Kidney (tissue), 14 donors: ENCODE data around the gene E2F2. TPM values are rescaled to one million over a fixed set of nuclear protein-coding genes. Genes with fewer than 3 reads are reported as not detected.

ENCODE experiments used
- DNase-seq, 5 donors: peaks; one replicate each; pipeline ENCODE4 v3.0.0-alpha.2; 2013 to 2020
- FAIRE-seq: peaks from 2 replicates; lab custom pipeline; 2012; peaks lifted over from hg19 to GRCh38; lab: Jason Lieb, UNC
- H3K27ac ChIP-seq, 2 donors: one replicate each; pipeline ENCODE4 v1.7.0; 2013; ENCODE audit warnings: low read depth in 2 of 2, low read length in 2 of 2, inconsistent platforms in 1 of 2
- H3K27me3 ChIP-seq: one replicate; pipeline ENCODE4 v1.7.1; 2013; ENCODE audit warnings: low read length, inconsistent platforms; ENCODE audit not compliant: control insufficient read depth, insufficient read depth
- H3K36me3 ChIP-seq, 3 donors: one replicate each; pipeline versions ENCODE4 v1.7.0 to v1.7.1; 2013; ENCODE audit warnings: low read length in 3 of 3, control low read depth in 1 of 3, inconsistent platforms in 1 of 3; ENCODE audit not compliant: insufficient read depth in 3 of 3, control insufficient read depth in 2 of 3
- H3K4me1 ChIP-seq, 3 donors: one replicate each; pipeline versions ENCODE4 v1.7.0 to v1.7.1; 2013; ENCODE audit warnings: low read length in 3 of 3, inconsistent platforms in 1 of 3, low read depth in 1 of 3; ENCODE audit not compliant: control insufficient read depth in 2 of 3, insufficient read depth in 2 of 3
- H3K4me3 ChIP-seq, 3 donors: one replicate each; pipeline versions ENCODE4 v1.7.0 to v1.8.1; 2013; ENCODE audit warnings: low read length in 3 of 3, control low read depth in 1 of 3, inconsistent platforms in 1 of 3
- H3K9ac ChIP-seq, 3 donors: one replicate each; pipeline versions ENCODE4 v1.7.0 to v1.7.1; 2013; ENCODE audit warnings: low read length in 3 of 3, control low read depth in 1 of 3, inconsistent platforms in 1 of 3
- H3K9me3 ChIP-seq, 3 donors: one replicate each; pipeline versions ENCODE4 v1.7.0 to v1.7.1; 2013; ENCODE audit warnings: low read length in 3 of 3, control low read depth in 1 of 3, inconsistent platforms in 1 of 3; ENCODE audit not compliant: control insufficient read depth in 2 of 3, insufficient read depth in 1 of 3
- intact Hi-C: fragments of 100-400 bp; cut with DNase I; formaldehyde crosslinking; loops from one replicate; pipeline ENCODE4 v1.11.1; 2022
- polyA plus RNA-seq: library from polyadenylated mRNA; stranded (reverse); fragments of 350-450 nt; fragmentation: Illumina TruSeq; extraction: RNeasy Lipid Tissue Mini Kit (QIAGEN cat#74804); gene quantifications from one replicate; pipeline ENCODE4 v1.2.3, GENCODE V29; 2014; ENCODE audit warnings: low read depth, low replicate concordance; ENCODE audit not compliant: insufficient read depth
- total RNA-seq: library from RNA; stranded (reverse); fragmentation: NEBNext Ultra II Directional; extraction: Animal tissue kit (Norgen Biotek cat#: 25700); gene quantifications from one replicate; pipeline ENCODE4 v1.2.1, GENCODE V29; 2021
- TF ChIP-seq, protein P1 (sequence below): IDR thresholded peaks from 3 replicates; pipeline ENCODE4 v1.5.1; 2012; ENCODE audit warnings: mild to moderate bottlenecking, moderate library complexity, borderline replicate concordance; ENCODE audit not compliant: insufficient read depth; ENCODE audit errors: extremely low read depth
- donor health status: control.
- donor health status: control.
- donor health status: control.
- donor health status: control.
- donor health status: control.
- donor health status: DM: yes; HTN: yes; CAD: no.
- donor health status: Normal renal cell carcinoma (clear cell type).

E2F2 gene
- total and polyA plus RNA-seq, 2 donors from 2014 or later = 0.50 TPM; not detected in 1

- H3K27ac ChIP-seq = no peak overlapping the region
- intact Hi-C loops = no loop called here
- H3K27me3 ChIP-seq = no peaks in the 10 kb centered on the region
- TF ChIP-seq, protein P1, sequence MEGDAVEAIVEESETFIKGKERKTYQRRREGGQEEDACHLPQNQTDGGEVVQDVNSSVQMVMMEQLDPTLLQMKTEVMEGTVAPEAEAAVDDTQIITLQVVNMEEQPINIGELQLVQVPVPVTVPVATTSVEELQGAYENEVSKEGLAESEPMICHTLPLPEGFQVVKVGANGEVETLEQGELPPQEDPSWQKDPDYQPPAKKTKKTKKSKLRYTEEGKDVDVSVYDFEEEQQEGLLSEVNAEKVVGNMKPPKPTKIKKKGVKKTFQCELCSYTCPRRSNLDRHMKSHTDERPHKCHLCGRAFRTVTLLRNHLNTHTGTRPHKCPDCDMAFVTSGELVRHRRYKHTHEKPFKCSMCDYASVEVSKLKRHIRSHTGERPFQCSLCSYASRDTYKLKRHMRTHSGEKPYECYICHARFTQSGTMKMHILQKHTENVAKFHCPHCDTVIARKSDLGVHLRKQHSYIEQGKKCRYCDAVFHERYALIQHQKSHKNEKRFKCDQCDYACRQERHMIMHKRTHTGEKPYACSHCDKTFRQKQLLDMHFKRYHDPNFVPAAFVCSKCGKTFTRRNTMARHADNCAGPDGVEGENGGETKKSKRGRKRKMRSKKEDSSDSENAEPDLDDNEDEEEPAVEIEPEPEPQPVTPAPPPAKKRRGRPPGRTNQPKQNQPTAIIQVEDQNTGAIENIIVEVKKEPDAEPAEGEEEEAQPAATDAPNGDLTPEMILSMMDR = no peak
- no peak for FAIRE-seq
- H3K4me3 ChIP-seq = no peak overlapping the region
- H3K9me3 ChIP-seq = no peaks in the 10 kb centered on the region
- peaks cover 0 to 2% (median 0%) of the 10 kb centered on the region in 3 donors for H3K4me1 ChIP-seq
- H3K9ac ChIP-seq = no peak overlapping the region
- no peaks in the 10 kb centered on the region for H3K36me3 ChIP-seq
- DNase-seq = peak; percentile 88 to 93 (median 91)
Observed at GRCh38 chr1:23548704-23549143, 17.7 kb upstream of the E2F2 start.

- DNase-seq (no peak), FAIRE-seq (no peak)
- H3K27me3 ChIP-seq = no peaks in the 10 kb centered on the region
- intact Hi-C loops = no loop called here
- H3K27ac ChIP-seq = no peak overlapping the region
- TF ChIP-seq, protein P1 = no peak
- no peaks in the 10 kb centered on the region for H3K36me3 ChIP-seq
- H3K4me3 ChIP-seq = no peak overlapping the region
- H3K9ac ChIP-seq = no peak overlapping the region
- no peaks in the 10 kb centered on the region for H3K9me3 ChIP-seq
- peaks cover 0 to 2% (median 0%) of the 10 kb centered on the region in 3 donors for H3K4me1 ChIP-seq
Observed at GRCh38 chr1:23546897-23547584, 16.0 kb upstream of the E2F2 start.

- H3K4me3 ChIP-seq = no peak overlapping the region
- no peak for FAIRE-seq
- H3K27me3 ChIP-seq = no peaks in the 10 kb centered on the region
- no peak overlapping the region for H3K9ac ChIP-seq
- no peaks in the 10 kb centered on the region for H3K36me3 ChIP-seq
- no peak for DNase-seq
- H3K4me1 ChIP-seq = peaks cover 0 to 2% (median 0%) of the 10 kb centered on the region in 3 donors
- TF ChIP-seq, protein P1 = no peak
- no peaks in the 10 kb centered on the region for H3K9me3 ChIP-seq
- no peak overlapping the region for H3K27ac ChIP-seq
- intact Hi-C loops = no loop called here
Observed at GRCh38 chr1:23545851-23546250, 14.8 kb upstream of the E2F2 start.
